Esophagus squamous epithelium (tissue), 4 donors: ENCODE results near the gene SLC6A19.

Source experiments
- POLR2A ChIP-seq, 4 donors: fragments of 450-650 bp; IDR thresholded peaks; one replicate each; pipeline ENCODE4 v1.6.1; 2017; ENCODE audit warnings: antibody characterized with exemption in 4 of 4, mild to moderate bottlenecking in 4 of 4, moderate library complexity in 3 of 4
- TF ChIP-seq, protein P1 (sequence below), 6 experiments: fragments of 450-650 bp in 4 of 6; fragments of 200-600 bp in 2 of 6; sonication (generic) in 2 of 6; IDR thresholded peaks; one replicate each; pipeline ENCODE4 v1.5.1; 2016 to 2019; ENCODE audit warnings: antibody characterized with exemption in 6 of 6, mild to moderate bottlenecking in 4 of 6, moderate library complexity in 4 of 6

- TF ChIP-seq, protein P1, sequence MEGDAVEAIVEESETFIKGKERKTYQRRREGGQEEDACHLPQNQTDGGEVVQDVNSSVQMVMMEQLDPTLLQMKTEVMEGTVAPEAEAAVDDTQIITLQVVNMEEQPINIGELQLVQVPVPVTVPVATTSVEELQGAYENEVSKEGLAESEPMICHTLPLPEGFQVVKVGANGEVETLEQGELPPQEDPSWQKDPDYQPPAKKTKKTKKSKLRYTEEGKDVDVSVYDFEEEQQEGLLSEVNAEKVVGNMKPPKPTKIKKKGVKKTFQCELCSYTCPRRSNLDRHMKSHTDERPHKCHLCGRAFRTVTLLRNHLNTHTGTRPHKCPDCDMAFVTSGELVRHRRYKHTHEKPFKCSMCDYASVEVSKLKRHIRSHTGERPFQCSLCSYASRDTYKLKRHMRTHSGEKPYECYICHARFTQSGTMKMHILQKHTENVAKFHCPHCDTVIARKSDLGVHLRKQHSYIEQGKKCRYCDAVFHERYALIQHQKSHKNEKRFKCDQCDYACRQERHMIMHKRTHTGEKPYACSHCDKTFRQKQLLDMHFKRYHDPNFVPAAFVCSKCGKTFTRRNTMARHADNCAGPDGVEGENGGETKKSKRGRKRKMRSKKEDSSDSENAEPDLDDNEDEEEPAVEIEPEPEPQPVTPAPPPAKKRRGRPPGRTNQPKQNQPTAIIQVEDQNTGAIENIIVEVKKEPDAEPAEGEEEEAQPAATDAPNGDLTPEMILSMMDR (IDR thresholded peaks at IDR 0.05): no peak
- TF ChIP-seq POLR2A (IDR thresholded peaks at IDR 0.05): no peak
Measured at GRCh38 chr5:1223278-1223670, 21.9 kb downstream of the SLC6A19 start.
